HG03280 (cell line): ENCODE results near the gene HNRNPA2B1.
"Not testable (repeated sequence)": the region's sequence is repeated elsewhere in the genome, so short reads cannot be mapped to it uniquely, and the experiment has no call there.

Experiments used
- ATAC-seq: cut with Tn5 transposase; IDR thresholded peaks from one replicate; pipeline ENCODE4 v1.9.1; 2021; ENCODE audit warnings: mild to moderate bottlenecking, moderate library complexity; ENCODE audit not compliant: unreplicated experiment

HNRNPA2B1 gene

DNA sequence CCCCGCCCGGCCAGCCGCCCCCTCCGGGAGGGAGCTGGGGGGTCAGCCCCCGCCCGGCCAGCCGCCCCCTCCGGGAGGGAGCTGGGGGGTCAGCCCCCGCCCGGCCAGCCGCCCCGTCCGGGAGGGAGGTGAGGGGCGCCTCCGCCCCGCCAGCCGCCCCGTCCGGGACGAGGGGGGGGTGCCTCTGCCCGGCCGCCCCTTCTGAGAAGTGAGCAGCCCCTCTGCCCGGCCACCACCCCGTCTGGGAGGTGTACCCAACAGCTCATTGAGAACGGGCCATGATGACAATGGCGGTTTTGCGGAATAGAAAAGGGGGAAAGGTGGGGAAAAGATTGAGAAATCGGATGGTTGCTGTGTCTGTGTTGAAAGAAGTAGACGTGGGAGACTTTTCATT, 52.2 kb downstream of the HNRNPA2B1 start:
- not testable (repeated sequence) for ATAC-seq

DNA sequence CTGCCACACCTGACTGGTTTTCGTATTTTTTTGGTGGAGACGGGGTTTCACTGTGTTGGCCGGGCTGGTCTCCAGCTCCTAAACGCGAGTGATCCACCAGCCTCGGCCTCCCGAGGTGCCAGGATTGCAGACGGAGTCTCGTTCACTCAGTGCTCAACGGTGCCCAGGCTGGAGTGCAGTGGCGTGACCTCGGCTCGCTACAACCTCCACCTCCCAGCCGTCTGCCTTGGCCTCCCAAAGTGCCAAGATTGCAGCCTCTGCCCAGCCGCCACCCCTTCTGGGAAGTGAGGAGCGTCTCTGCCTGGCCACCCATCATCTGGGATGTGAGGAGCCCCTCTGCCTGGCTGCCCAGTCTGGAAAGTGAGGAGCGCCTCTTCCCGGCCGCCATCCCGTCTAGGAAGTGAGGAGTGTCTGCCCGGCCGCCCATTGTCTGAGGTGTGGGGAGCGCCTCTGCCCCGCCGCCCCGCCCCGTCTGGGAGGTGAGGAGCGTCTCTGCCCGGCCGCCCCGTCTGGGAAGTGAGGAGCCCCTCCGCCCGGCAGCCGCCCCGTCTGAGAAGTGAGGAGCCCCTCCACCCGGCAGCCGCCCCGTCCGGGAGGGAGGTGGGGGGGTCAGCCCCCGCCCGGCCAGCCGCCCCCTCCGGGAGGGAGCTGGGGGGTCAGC, 52.8 kb downstream of the HNRNPA2B1 start:
- ATAC-seq = not testable (repeated sequence)

DNA sequence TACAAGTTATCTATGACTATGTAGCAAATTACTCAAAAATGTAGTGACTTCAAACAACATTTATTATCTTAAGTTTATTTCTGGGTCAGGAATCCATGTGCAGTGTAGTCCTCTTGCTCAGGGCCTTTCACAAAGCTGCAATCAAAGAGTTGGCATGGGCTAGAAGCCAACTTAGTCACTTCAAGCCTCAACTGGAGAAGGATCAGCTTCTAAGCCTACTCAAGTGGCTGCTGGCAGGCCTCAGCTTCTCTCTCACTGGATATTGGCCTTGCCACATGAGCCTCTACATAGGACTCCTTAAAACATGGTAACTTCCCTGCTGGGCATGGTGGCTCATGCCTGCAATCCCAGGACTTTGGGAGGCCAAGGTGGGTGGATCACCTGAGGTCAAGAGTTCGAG, 53.5 kb downstream of the HNRNPA2B1 start:
- no peak for ATAC-seq

DNA sequence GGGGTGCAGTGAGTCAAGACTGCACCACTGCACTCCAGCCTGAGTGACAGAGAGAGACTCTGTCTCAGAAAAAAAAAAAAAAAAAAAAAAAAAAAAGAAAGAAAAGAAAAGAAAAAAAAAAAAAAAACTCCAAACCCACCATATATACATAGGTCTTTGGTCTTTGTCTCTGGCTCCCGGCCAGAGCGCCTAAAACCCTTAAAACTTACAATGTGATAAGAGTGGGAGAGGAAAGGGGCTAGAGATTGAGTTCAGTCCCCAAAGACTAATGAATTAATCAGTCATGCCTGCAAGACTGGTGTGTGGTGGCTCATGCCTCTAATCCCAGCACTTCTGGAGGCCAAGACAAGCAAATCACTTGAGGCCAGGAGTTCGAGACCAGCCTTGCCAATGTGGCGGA, 55.3 kb downstream of the HNRNPA2B1 start:
- ATAC-seq = no peak

GRCh38 chr7:26144184-26145080, 56.1 kb downstream of the HNRNPA2B1 start:
- no peak for ATAC-seq

DNA sequence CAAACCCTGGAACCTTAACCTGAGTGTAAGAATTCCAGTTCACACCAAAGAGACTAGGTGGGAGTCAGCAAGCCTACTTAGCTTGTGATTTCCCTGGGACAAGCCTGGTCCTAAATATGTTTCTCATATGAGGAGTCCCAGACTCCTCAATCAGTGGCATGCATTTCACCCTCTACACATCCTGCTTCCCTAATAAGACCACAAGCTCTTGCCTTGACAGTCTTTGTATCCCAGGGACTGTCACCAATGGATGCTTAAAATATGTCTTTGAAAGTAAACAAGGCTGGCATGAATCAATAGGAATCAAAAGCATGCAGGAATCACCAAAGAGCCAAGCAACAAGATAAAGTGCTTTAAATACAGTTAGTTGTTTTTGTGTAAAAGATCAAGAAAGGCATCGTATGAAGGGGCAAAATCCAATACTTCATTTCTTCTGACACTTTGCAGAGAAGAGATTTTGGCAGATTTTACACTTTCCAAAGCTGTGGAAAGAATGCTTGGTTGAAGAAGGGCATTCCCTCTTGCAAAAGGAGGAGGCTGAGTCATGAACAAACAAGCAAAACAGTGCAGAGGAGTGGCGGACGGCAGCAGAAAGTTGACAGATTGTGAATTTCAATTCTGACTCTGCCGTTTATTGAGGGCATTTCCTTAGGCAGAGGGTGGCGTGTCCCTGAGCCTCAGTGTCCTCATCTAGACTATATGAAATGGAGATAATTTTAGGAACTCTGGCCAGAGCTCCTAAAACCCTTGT, 57.1 kb downstream of the HNRNPA2B1 start:
- ATAC-seq = no peak

DNA sequence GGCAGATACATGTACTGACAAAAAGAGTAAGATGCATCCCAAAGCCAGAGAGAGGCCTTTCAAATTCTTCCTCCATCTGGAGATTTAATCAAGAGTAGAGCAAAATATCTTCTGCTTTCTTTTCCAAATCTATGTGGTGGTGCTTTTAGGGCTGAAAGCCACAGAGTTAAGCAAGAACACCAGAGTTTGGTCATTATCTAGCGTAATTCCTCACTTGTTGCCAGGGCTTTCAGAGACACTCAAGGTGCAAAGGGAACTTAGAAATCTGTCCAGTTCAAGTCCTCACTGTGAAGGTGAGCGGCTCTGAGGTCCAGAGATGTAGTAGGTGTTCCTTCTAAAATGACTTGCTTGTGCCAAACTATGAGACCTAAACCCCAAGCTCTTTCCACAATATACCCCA, 59.5 kb downstream of the HNRNPA2B1 start:
- no peak for ATAC-seq

DNA sequence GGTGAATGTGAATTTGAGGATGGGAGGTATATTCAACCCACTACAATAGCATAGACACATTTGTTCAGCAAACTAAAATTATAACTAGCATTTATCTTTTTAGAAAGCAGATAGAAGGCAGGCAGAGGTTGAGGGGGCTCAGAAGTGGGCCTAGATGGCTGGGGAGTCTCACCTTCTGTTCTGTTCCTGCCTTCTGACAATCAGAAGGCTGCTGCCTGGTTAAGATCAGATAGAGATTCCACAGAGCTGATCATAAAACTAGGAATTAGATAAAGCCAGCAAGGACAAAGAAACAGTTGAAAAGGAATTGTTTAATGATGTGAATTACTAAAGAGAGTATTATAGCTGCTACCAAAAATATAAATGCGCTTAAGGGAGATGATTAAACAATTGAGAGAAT, 60.2 kb downstream of the HNRNPA2B1 start:
- no peak for ATAC-seq
